ENCODE results near the gene OBSCN.

Gene OBSCN

DNA sequence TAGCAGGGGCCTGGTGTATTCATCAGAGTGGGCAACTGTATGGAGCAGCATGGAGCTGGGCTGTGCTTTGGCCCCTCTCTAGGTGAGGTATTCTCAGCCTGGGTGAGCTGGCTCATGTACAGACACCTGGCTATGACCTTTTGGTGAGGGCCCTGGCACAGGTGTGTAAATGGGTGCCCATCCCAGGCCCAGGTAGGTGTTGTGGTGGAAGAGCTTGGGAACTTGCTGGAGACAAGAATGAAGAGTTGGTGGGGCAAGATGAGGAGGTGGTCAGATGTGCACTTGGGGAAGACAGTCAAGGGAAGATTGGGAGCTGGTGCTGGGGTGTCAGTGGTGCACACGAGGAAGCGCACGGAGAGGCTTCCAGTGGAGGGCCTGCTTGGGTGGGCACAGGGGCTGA lies 103.2 kb downstream of the OBSCN start:
- no peak for DNase-seq

GRCh38 chr1:228312136-228312764 lies 104.4 kb downstream of the OBSCN start:
- DNase-seq: no peak

DNA sequence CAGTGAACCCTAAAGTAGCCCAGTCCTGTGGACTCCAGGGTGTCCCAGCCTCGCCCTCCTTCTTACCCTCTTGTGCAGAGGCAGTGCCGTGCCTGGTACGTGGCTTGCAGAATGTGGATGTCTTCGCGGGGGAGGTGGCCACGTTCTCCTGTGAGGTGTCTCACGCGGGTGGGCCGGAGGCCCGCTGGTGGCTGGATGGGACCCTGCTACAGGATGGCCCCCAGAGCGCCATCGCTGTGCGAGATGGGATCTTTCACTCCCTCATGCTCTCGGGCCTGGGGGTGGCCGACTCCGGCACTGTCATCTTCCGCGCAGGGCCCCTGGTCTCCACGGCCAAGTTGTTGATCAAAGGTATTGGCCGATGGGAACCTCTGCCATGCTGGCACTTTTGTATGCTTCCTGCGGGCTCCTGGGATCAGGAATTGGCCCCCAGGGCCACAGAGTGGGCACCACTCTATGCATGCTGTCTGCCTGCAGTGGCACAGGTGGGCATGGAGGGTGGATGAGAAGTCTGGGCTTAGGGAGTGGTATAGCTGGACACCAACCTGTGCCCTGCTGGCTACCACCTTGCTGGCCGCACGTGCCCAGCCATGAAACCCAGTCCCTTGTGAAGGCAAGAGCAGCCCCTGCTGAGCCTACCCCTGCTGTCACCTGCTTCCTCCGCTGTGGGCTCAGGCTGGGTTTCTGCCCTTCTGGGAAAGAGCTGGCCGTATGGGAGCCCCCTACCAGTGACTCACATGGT lies 105.9 kb downstream of the OBSCN start:
- DNase-seq: no peak

DNA sequence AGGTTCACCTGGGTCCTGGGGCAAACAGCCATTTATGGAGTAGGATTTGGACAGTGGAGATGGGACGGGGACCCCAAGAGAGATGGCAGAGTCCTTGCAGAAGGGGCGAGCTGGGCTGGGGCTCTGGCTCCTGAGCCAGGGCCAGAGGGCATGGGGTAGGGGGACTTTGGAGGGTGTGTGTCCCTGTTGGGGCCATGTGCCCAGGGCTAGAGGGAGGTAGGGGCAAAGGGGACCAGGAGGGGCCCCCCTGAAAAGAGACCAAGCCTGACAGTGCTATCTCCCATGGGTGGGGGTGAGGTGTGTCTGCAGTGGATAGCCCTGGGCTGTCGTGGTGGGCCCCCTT lies 106.4 kb downstream of the OBSCN start:
- no peak for DNase-seq

DNA sequence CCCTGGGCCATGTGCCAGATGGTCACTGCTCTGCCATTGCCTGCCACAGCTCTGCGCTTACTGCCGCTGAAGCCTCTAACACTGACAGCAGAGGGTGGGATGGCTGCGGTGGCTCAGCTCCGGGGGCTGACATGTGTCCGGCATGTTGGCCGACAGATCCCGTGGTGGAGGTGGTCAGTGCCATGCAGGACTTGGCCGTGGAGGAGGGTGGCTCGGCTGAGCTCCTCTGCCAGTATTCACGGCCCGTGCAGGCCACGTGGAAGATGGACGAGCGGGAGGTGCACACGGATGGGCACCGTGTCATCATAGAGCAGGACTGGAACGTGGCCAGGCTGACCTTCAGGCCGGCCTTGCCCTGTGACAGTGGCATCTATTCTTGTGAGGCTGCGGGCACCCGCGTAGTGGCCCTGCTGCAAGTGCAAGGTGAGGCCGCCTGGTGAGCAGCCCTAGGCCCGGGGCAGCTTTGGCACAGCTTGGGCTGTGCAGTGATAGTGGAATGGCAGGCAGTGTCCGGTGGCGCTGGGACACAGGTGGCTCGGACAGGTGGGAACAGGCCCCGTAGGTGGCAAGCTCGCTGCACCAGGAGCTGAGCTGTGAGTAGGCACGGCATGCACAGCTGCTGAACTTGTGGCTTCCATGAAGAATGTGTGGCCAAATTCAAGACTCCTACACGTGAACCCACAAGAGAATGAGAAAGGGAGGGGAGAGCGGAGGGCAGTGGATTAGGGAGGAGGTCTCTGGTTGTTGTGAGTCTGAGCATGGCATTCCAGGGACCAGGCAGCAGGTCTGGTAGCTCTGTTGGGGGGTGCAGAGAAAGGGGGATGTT lies 107.0 kb downstream of the OBSCN start:
- no peak for DNase-seq

GRCh38 chr1:228315484-228315944 lies 107.7 kb downstream of the OBSCN start:
- no peak for DNase-seq

DNA sequence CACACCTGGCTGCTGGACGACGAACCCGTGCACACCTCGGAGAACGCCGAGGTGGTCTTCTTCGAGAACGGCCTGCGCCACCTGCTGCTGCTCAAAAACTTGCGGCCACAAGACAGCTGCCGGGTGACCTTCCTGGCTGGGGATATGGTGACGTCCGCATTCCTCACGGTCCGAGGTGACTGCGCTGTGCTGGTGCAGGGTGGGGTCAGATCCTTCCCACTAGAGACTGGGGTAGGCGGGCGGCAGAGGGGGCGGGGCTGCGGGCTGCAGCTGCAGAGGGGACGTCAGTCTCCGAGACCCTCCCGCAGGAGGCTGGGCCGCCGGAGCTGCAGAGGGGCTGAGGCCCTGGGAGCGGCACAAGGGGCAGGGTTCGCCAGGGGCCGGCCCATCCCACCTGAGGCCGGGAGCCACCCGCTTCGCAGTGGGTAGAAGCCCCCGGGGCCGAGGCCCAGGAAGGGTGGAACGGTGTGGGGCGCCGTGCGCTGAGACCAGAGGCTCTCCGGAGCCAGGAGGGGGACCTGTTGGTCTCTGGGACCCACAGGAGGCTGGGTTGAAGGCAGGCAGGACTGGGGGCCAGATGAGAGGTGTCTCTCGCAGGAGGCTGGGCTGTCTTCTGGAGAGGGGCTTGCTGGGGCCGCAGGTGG lies 108.2 kb downstream of the OBSCN start:
- no peak for DNase-seq

GRCh38 chr1:228316589-228317387 lies 108.9 kb downstream of the OBSCN start:
- no peak for DNase-seq

- DNase-seq: no peak
Observed at GRCh38 chr1:228317411-228317828, 109.6 kb downstream of the OBSCN start.

- no peak for DNase-seq
Observed at GRCh38 chr1:228317891-228318810, 110.3 kb downstream of the OBSCN start.

GRCh38 chr1:228318823-228319241 lies 111.0 kb downstream of the OBSCN start:
- DNase-seq: no peak

- no peak for DNase-seq
Observed at GRCh38 chr1:228319352-228320088, 111.7 kb downstream of the OBSCN start.

DNA sequence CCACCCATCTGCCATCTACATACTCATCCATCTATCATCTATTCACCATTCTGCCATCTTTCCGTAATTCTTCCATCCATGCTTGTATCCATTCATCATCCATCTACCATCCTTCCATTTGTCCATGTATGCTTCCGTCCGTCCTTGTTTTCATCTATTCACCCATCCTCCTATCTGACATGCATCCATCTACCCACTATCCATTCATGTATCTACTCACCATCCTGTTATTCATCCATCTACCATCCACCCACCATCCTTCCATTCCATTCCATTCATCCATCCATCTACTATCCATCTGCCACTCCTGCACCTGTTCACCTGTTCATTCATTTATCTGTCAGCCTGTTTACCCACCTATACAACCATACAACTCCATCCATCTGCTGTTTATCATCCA lies 112.5 kb downstream of the OBSCN start:
- no peak for DNase-seq

DNA sequence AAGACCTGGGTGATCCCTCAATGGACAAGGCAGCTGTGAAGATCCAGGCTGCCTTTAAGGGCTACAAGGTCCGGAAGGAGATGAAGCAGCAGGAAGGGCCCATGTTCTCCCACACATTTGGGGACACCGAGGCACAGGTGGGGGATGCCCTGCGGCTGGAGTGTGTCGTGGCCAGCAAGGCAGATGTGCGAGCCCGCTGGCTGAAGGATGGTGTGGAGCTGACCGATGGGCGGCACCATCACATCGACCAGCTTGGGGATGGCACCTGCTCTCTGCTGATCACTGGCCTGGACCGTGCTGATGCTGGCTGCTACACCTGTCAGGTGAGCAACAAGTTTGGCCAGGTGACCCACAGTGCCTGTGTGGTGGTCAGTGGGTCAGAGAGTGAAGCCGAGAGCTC lies 113.6 kb downstream of the OBSCN start:
- no peak for DNase-seq

GRCh38 chr1:228321895-228322294 lies 114.1 kb downstream of the OBSCN start:
- DNase-seq: no peak

DNA sequence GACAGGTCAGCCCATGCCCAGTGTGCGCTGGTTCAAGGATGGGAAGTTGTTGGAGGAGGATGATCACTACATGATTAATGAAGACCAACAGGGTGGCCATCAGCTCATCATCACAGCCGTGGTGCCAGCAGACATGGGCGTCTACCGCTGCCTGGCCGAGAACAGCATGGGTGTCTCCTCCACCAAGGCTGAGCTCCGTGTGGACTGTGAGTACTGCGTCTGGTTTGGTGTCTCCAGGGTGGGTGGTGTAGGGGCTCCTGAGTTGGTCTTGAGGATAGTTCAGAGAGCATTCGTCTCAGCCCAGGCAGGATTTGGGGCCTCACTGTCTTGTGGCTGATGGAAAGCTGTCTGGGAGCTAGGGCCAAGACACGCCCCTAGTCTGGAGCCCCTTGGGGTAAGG lies 115.6 kb downstream of the OBSCN start:
- DNase-seq: no peak

DNA sequence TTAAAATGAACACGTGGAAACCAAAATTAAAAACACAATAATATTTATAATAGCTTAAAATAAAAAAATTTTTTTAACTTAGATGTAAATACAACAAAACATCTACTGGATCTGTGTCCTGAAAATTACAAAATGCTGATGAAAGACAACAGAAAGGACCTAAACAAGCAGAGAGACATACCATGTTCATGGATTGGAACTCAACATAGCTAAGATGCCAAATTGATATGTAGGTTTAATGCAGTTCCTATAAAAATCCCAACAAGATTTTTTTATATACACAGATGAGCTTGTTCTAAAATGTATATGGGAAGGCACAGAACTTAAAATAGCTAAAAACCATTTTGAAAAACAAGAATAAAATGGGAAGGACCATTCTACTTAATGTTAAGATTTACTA lies 117.4 kb downstream of the OBSCN start:
- no peak for DNase-seq

DNA sequence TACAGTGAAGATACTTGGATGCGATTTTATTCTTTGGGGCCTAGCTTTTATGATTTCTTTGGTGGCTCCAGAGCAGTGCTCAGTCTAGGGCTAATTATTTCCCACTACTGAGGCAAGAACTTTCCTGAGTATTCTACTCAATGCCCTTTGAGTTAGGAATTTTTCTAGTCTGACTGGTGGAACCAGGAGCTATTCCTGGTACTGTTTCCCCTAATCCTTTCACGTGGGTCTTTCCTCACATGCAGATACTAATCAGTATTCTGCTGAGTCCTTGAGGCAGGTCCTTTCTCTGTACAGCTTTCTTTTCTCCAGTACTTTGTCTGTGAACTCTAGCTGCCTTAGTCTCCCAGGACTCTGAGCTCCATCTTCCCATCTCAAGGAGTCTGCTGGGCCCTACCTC lies 122.0 kb downstream of the OBSCN start:
- DNase-seq: no peak

DNA sequence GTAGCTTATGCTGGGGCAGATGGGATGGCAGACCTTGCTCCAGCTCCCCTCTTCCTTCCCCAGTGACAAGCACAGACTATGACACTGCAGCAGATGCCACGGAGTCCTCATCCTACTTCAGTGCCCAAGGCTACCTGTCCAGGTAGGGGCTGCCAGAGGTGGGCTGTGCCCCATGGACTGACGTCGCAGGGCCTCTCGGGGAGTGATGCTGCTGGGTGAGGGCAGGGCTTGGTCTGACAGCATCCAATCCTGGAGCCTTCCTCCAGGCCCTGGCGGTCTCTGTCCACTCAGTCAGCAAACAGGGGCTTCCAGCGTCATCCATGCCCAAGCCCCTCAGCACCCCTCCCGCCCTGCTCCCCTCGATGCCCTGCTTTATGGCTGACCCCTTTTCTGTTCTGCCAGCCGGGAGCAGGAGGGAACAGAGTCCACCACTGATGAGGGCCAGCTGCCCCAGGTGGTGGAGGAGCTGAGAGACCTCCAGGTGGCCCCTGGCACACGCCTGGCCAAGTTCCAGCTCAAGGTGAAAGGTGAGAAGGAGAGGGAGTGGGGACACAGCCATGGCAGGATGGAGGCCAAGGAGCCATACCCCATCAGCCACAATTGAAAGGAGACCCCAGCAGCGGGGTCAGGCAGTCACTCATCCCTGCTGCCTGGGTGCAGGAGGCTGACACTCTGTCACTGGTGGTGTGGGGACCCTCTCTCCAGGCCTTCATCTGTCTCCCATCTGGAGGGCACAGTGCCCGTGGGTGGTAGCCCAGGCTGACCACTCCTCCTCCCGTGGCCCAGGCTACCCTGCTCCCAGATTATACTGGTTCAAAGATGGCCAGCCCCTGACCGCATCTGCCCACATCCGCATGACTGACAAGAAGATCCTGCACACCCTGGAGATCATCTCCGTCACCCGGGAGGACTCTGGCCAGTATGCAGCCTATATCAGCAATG lies 125.2 kb downstream of the OBSCN start:
- DNase-seq: no peak
